Measurements from ENCODE around the gene VPS41.
A peak's percentile ranks its signal among the peaks of the same experiment; 100 is the strongest.

The VPS41 gene

DNA sequence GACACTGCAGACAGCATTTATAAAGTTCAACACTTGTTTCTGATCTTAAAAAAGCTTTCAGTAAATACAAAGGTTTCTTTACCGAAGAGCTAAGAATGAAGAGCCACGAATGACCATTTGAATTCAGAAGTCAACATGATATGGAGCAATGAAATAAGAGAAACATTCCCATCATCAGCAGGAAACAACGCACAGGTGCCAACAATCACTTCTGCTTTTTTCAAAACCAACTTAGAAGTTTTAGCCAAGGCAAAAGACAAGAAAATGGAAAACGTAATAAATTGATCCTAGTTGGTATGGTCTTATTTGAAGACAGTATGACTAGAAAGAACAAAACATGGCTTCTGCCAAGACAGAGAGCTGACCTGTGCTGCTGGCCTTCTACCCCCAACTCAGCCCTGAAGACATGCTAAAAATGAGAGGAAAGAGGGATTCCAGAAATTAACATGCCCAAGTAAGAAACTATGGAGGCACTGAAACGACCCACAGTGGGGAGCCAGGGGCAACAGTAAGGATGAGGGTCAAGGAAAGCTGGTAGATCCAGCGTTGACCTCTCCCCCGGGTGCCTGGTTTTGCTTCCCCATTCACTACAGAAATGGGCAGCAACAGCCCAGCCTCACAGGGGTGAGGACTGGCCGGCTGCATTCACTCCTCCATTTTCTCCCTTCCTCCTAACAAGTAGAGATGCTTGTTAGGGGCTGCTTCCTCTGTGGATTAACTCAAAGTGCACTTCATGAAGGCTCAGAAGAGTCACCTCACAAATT lies 30.1 kb downstream of the VPS41 start:
- H3K27me3 ChIP-seq, result no peaks in the 10 kb centered on the region
- no peak overlapping the region for H3K27ac ChIP-seq
- peaks cover 0 to 8% (median 7%) of the 10 kb centered on the region in 10 experiments; a peak in 10 of 20 replicates for H3K4me1 ChIP-seq
- H3K36me3 ChIP-seq, result peaks cover 0 to 35% (median 9%) of the 10 kb centered on the region in 11 experiments; a peak in 10 of 22 replicates
- H3K4me2 ChIP-seq, result peak overlapping the region in 3 of 11 experiments; percentile 4 to 23 (median 22); a peak in 6 of 22 replicates
- H3K9me3 ChIP-seq (replicated peaks in 1 of 11), result no peaks in the 10 kb centered on the region
- peaks cover 0 to 97% (median 3%) of the 10 kb centered on the region in 11 experiments; a peak in 10 of 22 replicates for H4K20me1 ChIP-seq
- no peak overlapping the region for H3K9ac ChIP-seq
- no peak overlapping the region for H3K4me3 ChIP-seq
- TF ChIP-seq Cebpa-rat (IDR thresholded peaks at IDR 0.05), result no peak

DNA sequence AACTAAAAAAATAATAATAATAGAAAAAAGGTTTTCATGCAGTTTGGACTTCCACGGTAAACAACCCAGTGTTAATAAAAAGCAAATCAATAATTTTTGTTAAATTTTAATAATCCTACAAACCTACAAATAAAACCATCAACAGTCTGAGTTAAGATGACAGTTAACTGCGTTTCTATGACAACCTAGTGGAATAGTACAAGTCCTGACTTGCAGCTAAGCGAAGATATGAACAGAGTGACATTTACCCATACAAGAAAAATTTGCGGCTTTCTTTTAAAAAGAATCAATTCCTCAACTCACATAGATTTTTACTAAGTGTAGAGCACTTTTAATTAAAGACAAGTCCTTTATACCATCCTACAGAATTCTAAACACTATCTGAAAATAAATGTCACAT lies 35.6 kb downstream of the VPS41 start:
- Histone ChIP-seq H3K36me3 (peaks cover 8 to 27% (median 12%) of the 10 kb centered on the region in 11 experiments), H3K27me3 (no peaks in the 10 kb centered on the region), H3K9me3 (replicated peaks in 1 of 11) (no peaks in the 10 kb centered on the region), H3K4me3 (no peak overlapping the region), H4K20me1 (peaks cover 0 to 96% (median 3%) of the 10 kb centered on the region in 11 experiments; a peak in 9 of 22 replicates), H3K4me1 (peaks cover 0 to 12% (median 0%) of the 10 kb centered on the region in 10 experiments; a peak in 4 of 20 replicates), H3K9ac (no peak overlapping the region), H3K27ac (no peak overlapping the region), H3K4me2 (no peak overlapping the region; a peak in 1 of 22 replicates)
- no peak for TF ChIP-seq Cebpa-rat (IDR thresholded peaks at IDR 0.05)

DNA sequence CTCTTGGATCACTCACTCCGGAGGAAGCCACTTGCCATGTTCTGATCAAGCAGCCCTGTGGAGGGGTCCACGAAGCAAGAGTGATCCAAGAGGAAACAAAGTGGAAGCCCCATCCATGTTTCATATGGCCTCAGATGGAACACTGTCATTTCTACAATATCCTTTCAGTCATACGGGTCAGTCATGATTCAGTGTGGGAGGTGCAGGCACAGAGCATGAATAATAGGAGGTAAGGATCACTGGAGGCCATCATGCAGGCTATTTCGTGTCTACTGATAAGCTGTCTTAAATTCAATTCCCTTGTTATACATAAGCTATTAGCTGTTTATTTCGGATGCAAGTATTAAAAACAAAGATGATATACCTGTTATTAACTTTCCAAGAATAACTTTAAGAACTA lies 36.8 kb downstream of the VPS41 start:
- no peak overlapping the region for H3K27ac ChIP-seq
- peaks cover 0 to 86% (median 0%) of the 10 kb centered on the region in 11 experiments; a peak in 5 of 22 replicates for H4K20me1 ChIP-seq
- H3K4me2 ChIP-seq, result no peak overlapping the region
- peaks cover 20 to 40% (median 24%) of the 10 kb centered on the region in 11 experiments for H3K36me3 ChIP-seq
- H3K4me3 ChIP-seq, result no peak overlapping the region
- no peak for TF ChIP-seq Cebpa-rat (IDR thresholded peaks at IDR 0.05)
- peaks cover 0 to 12% (median 0%) of the 10 kb centered on the region in 10 experiments; a peak in 4 of 20 replicates for H3K4me1 ChIP-seq
- H3K27me3 ChIP-seq, result no peaks in the 10 kb centered on the region
- no peak overlapping the region for H3K9ac ChIP-seq
- no peaks in the 10 kb centered on the region for H3K9me3 ChIP-seq (replicated peaks in 1 of 11)

DNA sequence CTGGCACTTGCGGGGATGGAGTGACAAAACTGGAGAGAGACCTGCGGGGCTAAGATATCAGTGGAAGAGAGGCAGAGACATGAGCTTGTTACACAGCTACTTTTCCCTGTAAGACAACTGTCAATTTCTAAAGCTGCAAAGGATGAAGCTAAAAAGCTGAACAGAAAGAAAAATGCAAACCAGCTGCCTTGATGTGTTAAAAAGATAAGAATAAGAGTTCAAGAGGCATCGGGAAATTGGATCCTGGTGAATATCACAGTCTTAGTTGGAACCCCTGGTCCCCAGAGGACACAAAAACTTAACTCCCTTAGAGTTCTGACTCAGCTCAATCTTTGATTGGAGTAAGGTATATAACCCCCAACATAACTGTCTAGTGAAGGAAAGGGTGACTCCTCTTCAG lies 38.8 kb downstream of the VPS41 start:
- no peaks in the 10 kb centered on the region for H3K27me3 ChIP-seq
- H3K4me1 ChIP-seq, result peaks cover 0 to 12% (median 0%) of the 10 kb centered on the region in 10 experiments; a peak in 4 of 20 replicates
- no peak for TF ChIP-seq Cebpa-rat (IDR thresholded peaks at IDR 0.05)
- H3K4me2 ChIP-seq, result no peak overlapping the region
- no peak overlapping the region for H3K27ac ChIP-seq
- peaks cover 38 to 60% (median 41%) of the 10 kb centered on the region in 11 experiments for H3K36me3 ChIP-seq
- peaks cover 0 to 79% (median 0%) of the 10 kb centered on the region in 11 experiments; a peak in 4 of 22 replicates for H4K20me1 ChIP-seq
- H3K9me3 ChIP-seq (replicated peaks in 1 of 11), result no peaks in the 10 kb centered on the region
- no peak overlapping the region for H3K9ac ChIP-seq
- no peak overlapping the region for H3K4me3 ChIP-seq

DNA sequence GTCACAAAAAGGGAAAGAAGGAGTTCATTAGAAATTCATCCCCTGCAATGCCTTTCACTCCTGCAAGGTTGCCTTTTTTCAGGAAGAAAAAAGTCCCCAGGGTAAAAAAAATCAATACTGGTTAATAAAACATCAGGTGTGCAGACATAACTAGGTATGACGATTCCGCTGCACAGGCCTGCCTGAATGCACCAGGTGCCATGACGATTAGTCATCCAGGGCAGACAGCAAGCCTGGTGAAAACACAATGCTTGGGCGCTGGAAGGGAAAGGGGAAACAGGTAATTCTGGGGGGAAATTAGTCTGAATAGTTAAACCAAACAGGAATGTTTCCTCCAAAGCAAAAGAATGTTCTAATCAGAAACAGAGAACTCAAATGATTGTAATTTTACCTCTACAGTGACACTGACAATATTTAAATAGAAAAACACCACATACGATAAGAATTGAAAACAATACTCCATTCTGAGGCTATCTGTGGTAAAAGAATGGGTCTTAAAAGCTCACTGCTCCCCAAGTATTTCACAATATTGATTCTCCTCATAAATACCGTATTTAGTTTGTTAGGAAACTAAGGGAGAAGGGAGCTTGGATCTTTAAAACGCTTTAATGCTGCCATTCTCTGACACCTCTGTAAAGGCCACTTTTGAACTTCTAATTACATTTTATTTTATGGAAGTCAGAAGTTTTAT lies 45.2 kb downstream of the VPS41 start:
- peaks cover 46 to 95% (median 62%) of the 10 kb centered on the region in 11 experiments for H3K36me3 ChIP-seq
- H3K4me2 ChIP-seq, result no peak overlapping the region
- H3K4me3 ChIP-seq, result no peak overlapping the region
- H3K27ac ChIP-seq, result no peak overlapping the region
- H4K20me1 ChIP-seq, result peaks cover 0 to 54% (median 0%) of the 10 kb centered on the region in 11 experiments; a peak in 4 of 22 replicates
- no peaks in the 10 kb centered on the region for H3K27me3 ChIP-seq
- no peak for TF ChIP-seq Cebpa-rat (IDR thresholded peaks at IDR 0.05)
- H3K9ac ChIP-seq, result no peak overlapping the region
- H3K9me3 ChIP-seq (replicated peaks in 1 of 11), result no peaks in the 10 kb centered on the region
- H3K4me1 ChIP-seq, result no peaks in the 10 kb centered on the region

DNA sequence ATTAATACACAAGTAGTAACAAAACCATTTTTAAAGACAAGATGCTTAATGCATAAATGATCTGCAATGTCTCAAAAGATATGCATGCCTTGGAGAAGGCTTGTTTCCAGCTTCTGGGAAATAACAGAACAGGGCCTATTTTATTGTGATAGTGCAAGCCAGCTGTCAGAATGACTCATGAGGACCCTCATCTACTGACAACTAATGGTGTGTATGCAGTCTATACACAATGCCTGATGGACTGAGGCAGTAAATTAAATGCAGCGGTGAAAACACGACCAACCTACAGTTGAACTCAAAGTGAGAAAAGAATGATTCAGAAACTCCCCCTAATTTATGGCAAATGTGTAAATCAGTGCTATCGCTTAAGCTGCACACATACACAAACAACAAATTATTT lies 46.3 kb downstream of the VPS41 start:
- Histone ChIP-seq H3K27ac (no peak overlapping the region), H3K9me3 (replicated peaks in 1 of 11) (no peaks in the 10 kb centered on the region), H3K4me2 (no peak overlapping the region), H3K4me1 (no peaks in the 10 kb centered on the region), H4K20me1 (peaks cover 0 to 59% (median 0%) of the 10 kb centered on the region in 11 experiments; a peak in 4 of 22 replicates), H3K9ac (no peak overlapping the region), H3K27me3 (no peaks in the 10 kb centered on the region), H3K36me3 (peaks cover 35 to 95% (median 57%) of the 10 kb centered on the region in 11 experiments), H3K4me3 (no peak overlapping the region)
- no peak for TF ChIP-seq Cebpa-rat (IDR thresholded peaks at IDR 0.05)

DNA sequence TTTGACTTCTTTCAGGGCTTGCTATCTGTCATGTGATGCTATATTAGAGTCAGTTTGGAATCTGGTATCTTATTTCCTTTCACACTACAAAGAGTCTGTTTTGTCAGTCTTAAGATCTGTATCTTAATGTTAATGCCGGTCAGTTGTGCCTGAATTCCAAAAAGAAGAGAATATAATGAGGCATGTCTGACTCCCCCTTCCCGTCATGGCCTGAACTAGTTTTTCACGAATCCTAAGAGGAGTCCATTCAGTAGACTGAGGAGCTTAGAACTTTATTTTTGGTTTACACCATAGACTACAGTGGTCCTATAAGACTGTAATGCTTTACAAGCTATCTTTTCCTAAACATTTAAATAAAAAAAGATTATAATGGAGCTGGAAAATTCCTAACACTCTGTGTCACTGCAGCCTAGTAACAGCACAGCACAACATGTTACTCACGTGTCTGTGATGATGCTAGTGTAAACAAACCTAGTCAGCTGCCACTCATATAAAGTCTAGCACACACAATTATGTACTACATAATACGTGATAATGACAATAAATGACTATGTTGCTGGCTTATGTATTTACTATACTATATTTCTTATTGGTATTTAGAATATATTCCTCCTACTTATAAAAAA lies 50.6 kb downstream of the VPS41 start:
- peaks cover 12 to 85% (median 30%) of the 10 kb centered on the region in 11 experiments; a peak in 20 of 22 replicates for H3K36me3 ChIP-seq
- H3K9ac ChIP-seq, result no peak overlapping the region
- H3K27me3 ChIP-seq, result no peaks in the 10 kb centered on the region
- H3K4me1 ChIP-seq, result peaks cover 0 to 17% (median 0%) of the 10 kb centered on the region in 10 experiments; a peak in 6 of 20 replicates
- H3K4me2 ChIP-seq, result no peak overlapping the region
- peaks cover 0 to 74% (median 0%) of the 10 kb centered on the region in 11 experiments; a peak in 4 of 22 replicates for H4K20me1 ChIP-seq
- no peak overlapping the region for H3K27ac ChIP-seq
- no peak for TF ChIP-seq Cebpa-rat (IDR thresholded peaks at IDR 0.05)
- no peaks in the 10 kb centered on the region for H3K9me3 ChIP-seq (replicated peaks in 1 of 11)
- H3K4me3 ChIP-seq, result no peak overlapping the region

DNA sequence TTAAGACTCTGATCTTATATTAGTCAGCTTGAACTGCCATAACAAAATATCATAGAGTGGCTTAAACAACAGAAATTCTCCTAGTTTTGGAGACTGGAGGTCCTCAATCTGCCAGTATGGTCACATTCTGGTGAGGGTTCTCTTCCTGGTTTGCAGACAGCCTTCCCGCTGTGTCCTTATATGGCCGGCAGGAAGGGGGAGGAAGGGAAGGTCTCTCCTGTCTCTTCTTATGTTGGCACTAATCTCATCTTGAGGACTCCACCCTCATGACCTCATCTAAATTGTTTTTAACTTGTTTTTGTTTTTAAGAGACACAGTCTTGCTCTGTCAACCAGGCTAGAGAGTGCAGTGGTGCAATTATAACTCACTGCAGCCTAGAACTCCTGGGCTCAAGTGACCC lies 53.1 kb downstream of the VPS41 start:
- Histone ChIP-seq H3K9ac (no peak overlapping the region), H3K27me3 (no peaks in the 10 kb centered on the region), H3K9me3 (replicated peaks in 1 of 11) (no peaks in the 10 kb centered on the region; a peak in 1 of 22 replicates), H3K4me3 (no peak overlapping the region), H3K36me3 (peaks cover under 1 to 70% (median 16%) of the 10 kb centered on the region in 11 experiments; a peak in 18 of 22 replicates), H4K20me1 (peaks cover 0 to 82% (median 0%) of the 10 kb centered on the region in 11 experiments; a peak in 4 of 22 replicates), H3K4me2 (peak overlapping the region in 3 of 11 experiments; percentile 3 to 31 (median 17); a peak in 5 of 22 replicates), H3K27ac (no peak overlapping the region), H3K4me1 (peaks cover 0 to 17% (median 0%) of the 10 kb centered on the region in 10 experiments; a peak in 6 of 20 replicates)
- TF ChIP-seq Cebpa-rat (IDR thresholded peaks at IDR 0.05), result no peak

Measured in BLaER1 treated with 17β-estradiol and CSF1 and Interleukin-3, amounts not matched to agents 10 nM and 100 nM (cell line).